DND-41 (cell line): ENCODE results near the gene SULT1A1.
"Not testable (repeated sequence)": the region's sequence is repeated elsewhere in the genome, so short reads cannot be mapped to it uniquely, and the experiment has no call there.

Experiments
- ATAC-seq: fragments of 200-7000 bp; cut with Tn5 transposase; 3 replicates; pipeline ENCODE4 v1.9.1; 2021; ENCODE audit warnings: low read depth; ENCODE audit not compliant: insufficient read depth
- DNase-seq: peaks from one replicate; pipeline ENCODE4 v3.0.0-alpha.2; 2020
- H2AFZ ChIP-seq: 2 replicates; pipeline ENCODE4 v1.6.0; 2012; ENCODE audit warnings: low read depth, low read length
- H3K27ac ChIP-seq: 2 replicates; pipeline ENCODE4 v1.5.1; 2012; ENCODE audit warnings: low read length, inconsistent platforms
- H3K27me3 ChIP-seq: fragments of 200-600 bp; sonication (generic); 2 replicates; pipeline ENCODE4 v1.6.0; 2012; ENCODE audit warnings: low read length, mild to moderate bottlenecking, inconsistent platforms; ENCODE audit not compliant: insufficient read depth, poor library complexity
- H3K36me3 ChIP-seq: 2 replicates; pipeline ENCODE4 v1.5.1; 2012; ENCODE audit warnings: low read length, inconsistent platforms; ENCODE audit not compliant: insufficient read depth
- H3K4me1 ChIP-seq: 2 replicates; pipeline ENCODE4 v1.5.1; 2012; ENCODE audit warnings: mild to moderate bottlenecking, low read length; ENCODE audit not compliant: insufficient read depth
- H3K4me2 ChIP-seq: 2 replicates; pipeline ENCODE4 v1.6.0; 2012; ENCODE audit warnings: mild to moderate bottlenecking, moderate library complexity, low read length, inconsistent platforms; ENCODE audit not compliant: insufficient read depth
- H3K4me3 ChIP-seq, 2 experiments: fragments of 200-600 bp in 1 of 2; shearing (Covaris generic) in 1 of 2; 2 replicates each; pipeline ENCODE4 v1.5.1; 2012 to 2016; ENCODE audit warnings: inconsistent platforms in 2 of 2, low read length in 2 of 2, mild to moderate bottlenecking in 2 of 2, low read depth in 1 of 2, moderate library complexity in 1 of 2
- H3K79me2 ChIP-seq: 2 replicates; pipeline ENCODE4 v1.6.0; 2012; ENCODE audit warnings: low read length, inconsistent platforms; ENCODE audit not compliant: insufficient read depth
- H3K9ac ChIP-seq: 2 replicates; pipeline ENCODE4 v1.6.0; 2012; ENCODE audit warnings: low read depth, mild to moderate bottlenecking, inconsistent platforms, low read length, moderate library complexity
- H3K9me3 ChIP-seq: 2 replicates; pipeline ENCODE4 v1.5.1; 2012; ENCODE audit warnings: low read length, moderate library complexity, mild to moderate bottlenecking, inconsistent platforms; ENCODE audit not compliant: insufficient read depth, severe bottlenecking
- H4K20me1 ChIP-seq: 2 replicates; pipeline ENCODE4 v1.6.0; 2012; ENCODE audit warnings: low read length; ENCODE audit not compliant: insufficient read depth
- EZH2 ChIP-seq: IDR thresholded peaks from 3 replicates; pipeline ENCODE4 v1.6.1; 2012; ENCODE audit warnings: borderline replicate concordance, low read depth, mild to moderate bottlenecking, moderate library complexity, low read length, inconsistent platforms; ENCODE audit not compliant: severe bottlenecking
- TF ChIP-seq, protein P1 (sequence below): IDR thresholded peaks from 2 replicates; pipeline ENCODE4 v1.5.1; 2012; ENCODE audit warnings: borderline replicate concordance, low read length, moderate library complexity, mild to moderate bottlenecking; ENCODE audit not compliant: poor library complexity, severe bottlenecking; ENCODE audit errors: extremely low read depth

SULT1A1 gene

DNA sequence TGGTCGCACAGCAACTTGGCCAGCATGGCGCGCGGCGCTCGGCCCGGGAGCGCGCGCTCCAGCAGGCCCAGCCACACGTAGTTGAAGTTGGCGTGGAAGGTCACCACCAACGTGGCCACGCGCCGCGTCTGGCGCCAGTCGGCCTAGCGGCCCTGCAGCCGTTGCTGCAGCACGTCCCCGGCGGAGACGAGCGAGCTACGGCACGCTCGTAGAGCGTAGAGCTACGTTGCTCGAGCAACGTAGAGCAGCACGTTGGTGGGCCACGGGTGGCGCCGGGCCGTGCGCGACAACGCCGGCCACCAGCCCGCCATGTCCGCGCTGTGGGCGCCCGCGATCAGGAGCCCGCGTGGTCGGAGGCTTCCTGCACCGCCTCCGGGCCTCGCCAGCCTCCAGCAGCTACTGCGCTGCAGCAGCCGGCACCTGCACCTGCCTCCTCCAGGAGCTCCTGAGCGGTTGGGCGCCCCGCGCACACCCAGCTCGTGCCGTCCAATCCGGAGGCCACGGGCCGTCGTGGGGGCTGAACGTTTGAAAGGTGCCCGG lies 13.4 kb upstream of the SULT1A1 start:
- ATAC-seq (no peak), DNase-seq (no peak)
- Histone ChIP-seq H3K4me2 (no peak overlapping the region), H3K9me3 (no peaks in the 10 kb centered on the region), H3K27me3 (no peaks in the 10 kb centered on the region), H3K27ac (no peak overlapping the region), H3K4me1 (no peaks in the 10 kb centered on the region), H3K4me3 (no peak overlapping the region), H3K9ac (no peak overlapping the region), H3K36me3 (no peaks in the 10 kb centered on the region), H2AFZ (no peak overlapping the region), H4K20me1 (no peaks in the 10 kb centered on the region), H3K79me2 (no peaks in the 10 kb centered on the region)
- TF ChIP-seq, protein P1, sequence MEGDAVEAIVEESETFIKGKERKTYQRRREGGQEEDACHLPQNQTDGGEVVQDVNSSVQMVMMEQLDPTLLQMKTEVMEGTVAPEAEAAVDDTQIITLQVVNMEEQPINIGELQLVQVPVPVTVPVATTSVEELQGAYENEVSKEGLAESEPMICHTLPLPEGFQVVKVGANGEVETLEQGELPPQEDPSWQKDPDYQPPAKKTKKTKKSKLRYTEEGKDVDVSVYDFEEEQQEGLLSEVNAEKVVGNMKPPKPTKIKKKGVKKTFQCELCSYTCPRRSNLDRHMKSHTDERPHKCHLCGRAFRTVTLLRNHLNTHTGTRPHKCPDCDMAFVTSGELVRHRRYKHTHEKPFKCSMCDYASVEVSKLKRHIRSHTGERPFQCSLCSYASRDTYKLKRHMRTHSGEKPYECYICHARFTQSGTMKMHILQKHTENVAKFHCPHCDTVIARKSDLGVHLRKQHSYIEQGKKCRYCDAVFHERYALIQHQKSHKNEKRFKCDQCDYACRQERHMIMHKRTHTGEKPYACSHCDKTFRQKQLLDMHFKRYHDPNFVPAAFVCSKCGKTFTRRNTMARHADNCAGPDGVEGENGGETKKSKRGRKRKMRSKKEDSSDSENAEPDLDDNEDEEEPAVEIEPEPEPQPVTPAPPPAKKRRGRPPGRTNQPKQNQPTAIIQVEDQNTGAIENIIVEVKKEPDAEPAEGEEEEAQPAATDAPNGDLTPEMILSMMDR, result no peak
- no peak for TF ChIP-seq EZH2

DNA sequence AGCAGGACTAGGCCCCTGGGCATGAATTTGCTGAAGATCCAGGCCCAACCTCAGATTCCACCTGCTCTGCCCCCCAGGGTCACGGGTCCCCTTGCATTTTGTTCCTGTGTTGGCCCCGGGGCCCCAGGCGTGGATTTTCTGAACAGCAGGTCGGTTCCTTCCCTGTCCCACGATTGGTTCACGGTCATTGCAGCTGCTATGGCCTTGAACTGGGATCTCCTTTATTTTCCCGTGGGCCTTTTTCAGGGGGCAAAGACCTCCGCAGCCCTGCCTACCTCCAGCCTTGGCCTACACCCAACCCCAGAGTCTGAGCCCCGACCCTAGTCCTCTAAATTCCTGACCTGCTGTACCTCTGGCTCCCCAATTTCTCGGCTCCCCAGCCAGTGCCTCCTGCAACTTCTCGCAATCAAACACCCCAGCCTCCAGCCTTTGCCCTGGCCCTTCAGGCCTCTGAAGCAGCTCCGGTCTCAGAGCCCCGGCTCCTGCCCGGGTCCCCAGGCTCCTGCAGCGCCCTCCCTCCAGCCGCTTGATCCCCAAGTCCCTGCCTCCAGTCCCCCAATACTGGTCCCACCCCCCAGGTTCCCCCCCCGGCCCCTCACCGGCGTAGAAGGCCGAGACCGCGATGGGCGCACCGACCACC lies 12.8 kb upstream of the SULT1A1 start:
- H3K27me3 ChIP-seq, H3K36me3 ChIP-seq, H3K27ac ChIP-seq, H3K79me2 ChIP-seq, H2AFZ ChIP-seq, H3K4me1 ChIP-seq, H4K20me1 ChIP-seq, ATAC-seq, H3K4me2 ChIP-seq, H3K4me3 ChIP-seq, H3K9me3 ChIP-seq, H3K9ac ChIP-seq, DNase-seq: not testable (repeated sequence)

DNA sequence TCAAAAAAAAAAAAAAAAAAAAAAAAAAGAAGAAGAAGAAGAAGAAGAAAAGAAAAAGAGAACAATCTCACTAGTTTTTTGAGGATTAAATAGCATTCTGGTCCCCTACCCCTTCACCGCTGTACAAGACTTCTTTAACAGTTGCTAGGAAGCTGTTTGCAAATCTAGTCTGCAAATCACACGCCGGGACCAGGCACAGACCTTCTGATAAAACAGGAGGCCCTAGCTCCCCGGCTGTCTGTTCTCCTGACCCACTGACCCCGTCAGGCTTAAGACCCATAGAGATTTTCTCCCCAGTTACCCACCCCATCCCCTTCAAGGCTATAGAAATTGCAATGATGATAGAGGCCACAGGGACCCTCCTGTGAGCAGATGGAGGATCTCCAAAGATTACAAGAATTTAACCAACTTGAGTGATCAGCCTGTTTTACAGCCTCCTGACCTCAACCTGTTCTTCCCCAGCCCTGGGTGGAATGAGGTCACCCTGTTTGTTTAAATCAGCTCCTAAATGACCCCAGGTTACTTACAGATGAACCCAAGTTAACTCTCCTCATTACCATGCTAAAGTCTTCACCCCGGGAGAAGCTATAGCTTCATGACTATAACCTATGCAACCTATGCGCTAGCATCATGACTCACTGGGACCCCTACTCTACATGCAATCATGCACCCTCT lies 11.8 kb upstream of the SULT1A1 start:
- Histone ChIP-seq H3K36me3 (no peaks in the 10 kb centered on the region), H3K4me1 (no peaks in the 10 kb centered on the region), H3K27me3 (no peaks in the 10 kb centered on the region), H3K79me2 (no peaks in the 10 kb centered on the region), H3K9ac (no peak overlapping the region), H2AFZ (no peak overlapping the region), H3K4me2 (no peak overlapping the region), H3K27ac (no peak overlapping the region), H3K9me3 (no peaks in the 10 kb centered on the region), H3K4me3 (no peak overlapping the region), H4K20me1 (no peaks in the 10 kb centered on the region)
- no peak for TF ChIP-seq EZH2
- TF ChIP-seq, protein P1, result no peak
- DNase-seq (no peak), ATAC-seq (no peak)

DNA sequence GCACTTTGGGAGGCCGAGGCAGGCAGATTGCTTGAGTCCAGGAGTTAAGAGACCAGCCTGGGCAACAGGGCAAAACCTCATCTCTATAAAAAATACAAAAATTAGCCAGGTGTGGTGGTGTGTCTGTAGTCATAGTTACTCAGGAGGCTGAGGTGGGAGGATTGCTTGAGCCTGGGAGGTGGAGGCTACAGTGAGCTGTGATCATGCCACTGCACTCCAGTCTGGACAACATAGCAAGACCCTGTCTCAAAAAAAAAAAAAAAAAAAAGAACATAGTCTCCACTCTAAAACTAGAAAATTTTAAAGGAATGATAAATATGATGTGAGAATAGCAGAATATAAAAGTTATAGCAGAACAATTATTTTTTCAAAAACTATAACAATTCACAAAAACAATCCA lies 10.5 kb upstream of the SULT1A1 start:
- DNase-seq, H3K36me3 ChIP-seq, H3K4me1 ChIP-seq, H2AFZ ChIP-seq, H3K4me3 ChIP-seq, H3K27ac ChIP-seq, H4K20me1 ChIP-seq, H3K9ac ChIP-seq, H3K79me2 ChIP-seq, H3K4me2 ChIP-seq, H3K9me3 ChIP-seq, H3K27me3 ChIP-seq, ATAC-seq: not testable (repeated sequence)
